HFFc6 (cell line): Measurements from ENCODE around the gene FER. TPM values are rescaled to one million over a fixed set of nuclear protein-coding genes. Genes with fewer than 3 reads are reported as not detected.

Experiments used
- DNase-seq: peaks from one replicate; pipeline ENCODE4 v3.0.0-alpha.2; 2018
- H3K27ac Mint-ChIP-seq: 2 replicates; pipeline ENCODE4 v1.8.0; 2020; ENCODE audit warnings: mild to moderate bottlenecking, mixed read lengths
- H3K27me3 Mint-ChIP-seq: 2 replicates; pipeline ENCODE4 v1.8.0; 2021; ENCODE audit warnings: mild to moderate bottlenecking, moderate library complexity, mixed read lengths; ENCODE audit not compliant: insufficient read depth
- H3K36me3 Mint-ChIP-seq: 2 replicates; pipeline ENCODE4 v1.8.0; 2021; ENCODE audit warnings: low read depth, mixed read lengths
- H3K4me1 Mint-ChIP-seq: 2 replicates; pipeline ENCODE4 v1.8.0; 2020; ENCODE audit warnings: low read depth, mixed read lengths
- H3K4me3 Mint-ChIP-seq: 2 replicates; pipeline ENCODE4 v1.8.0; 2020; ENCODE audit warnings: mild to moderate bottlenecking, moderate library complexity, mixed read lengths
- H3K9me3 Mint-ChIP-seq: 2 replicates; pipeline ENCODE4 v1.8.0; 2020; ENCODE audit warnings: mild to moderate bottlenecking, mixed read lengths
- total RNA-seq, 6 experiments: library from RNA; stranded (reverse); fragmentation: NEBNext Ultra II Directional; extraction: Animal tissue kit (Norgen Biotek cat#: 25700); gene quantifications; 2 replicates in 1 of 6; 3 replicates in 5 of 6; pipeline ENCODE4 v1.2.3, GENCODE V29; 2021
- TF ChIP-seq, protein P1 (sequence below): fragments of 200-600 bp; sonication (generic); IDR thresholded peaks from 2 replicates; pipeline ENCODE4 v1.5.0; 2021; ENCODE audit warnings: antibody characterized with exemption, mild to moderate bottlenecking

The FER gene
- total RNA-seq, 6 experiments from 2014 or later = 20.2 to 24.6 (median 22.9) TPM

DNA sequence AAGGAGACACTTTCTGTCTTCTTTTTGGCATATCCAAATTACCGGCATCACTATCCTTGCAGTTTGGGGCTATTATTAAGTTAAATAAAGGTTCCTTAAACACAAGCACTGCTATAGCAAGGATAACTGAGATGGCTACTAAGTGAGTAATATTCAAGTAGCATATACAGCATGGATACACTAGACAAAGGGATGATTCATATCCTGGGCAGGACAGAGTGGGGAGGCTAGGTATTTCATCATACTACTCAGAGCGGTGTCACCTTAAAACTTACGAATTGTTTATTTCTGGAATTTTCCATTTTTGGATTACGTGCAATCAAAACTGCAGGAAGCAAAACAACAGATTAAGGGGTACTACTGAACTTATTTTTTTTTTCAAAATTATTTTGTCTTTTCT is 54.1 kb downstream of the FER start:
- H3K4me1 Mint-ChIP-seq = peaks cover 59% of the 10 kb centered on the region
- peak overlapping the region; percentile 86 for H3K27ac Mint-ChIP-seq
- peaks cover 1% of the 10 kb centered on the region; the same call in 1 of the 2 replicates for H3K27me3 Mint-ChIP-seq
- peak overlapping the region; percentile 78 for H3K4me3 Mint-ChIP-seq
- peaks cover 36% of the 10 kb centered on the region for H3K9me3 Mint-ChIP-seq
- H3K36me3 Mint-ChIP-seq = peaks cover 55% of the 10 kb centered on the region
- TF ChIP-seq, protein P1, sequence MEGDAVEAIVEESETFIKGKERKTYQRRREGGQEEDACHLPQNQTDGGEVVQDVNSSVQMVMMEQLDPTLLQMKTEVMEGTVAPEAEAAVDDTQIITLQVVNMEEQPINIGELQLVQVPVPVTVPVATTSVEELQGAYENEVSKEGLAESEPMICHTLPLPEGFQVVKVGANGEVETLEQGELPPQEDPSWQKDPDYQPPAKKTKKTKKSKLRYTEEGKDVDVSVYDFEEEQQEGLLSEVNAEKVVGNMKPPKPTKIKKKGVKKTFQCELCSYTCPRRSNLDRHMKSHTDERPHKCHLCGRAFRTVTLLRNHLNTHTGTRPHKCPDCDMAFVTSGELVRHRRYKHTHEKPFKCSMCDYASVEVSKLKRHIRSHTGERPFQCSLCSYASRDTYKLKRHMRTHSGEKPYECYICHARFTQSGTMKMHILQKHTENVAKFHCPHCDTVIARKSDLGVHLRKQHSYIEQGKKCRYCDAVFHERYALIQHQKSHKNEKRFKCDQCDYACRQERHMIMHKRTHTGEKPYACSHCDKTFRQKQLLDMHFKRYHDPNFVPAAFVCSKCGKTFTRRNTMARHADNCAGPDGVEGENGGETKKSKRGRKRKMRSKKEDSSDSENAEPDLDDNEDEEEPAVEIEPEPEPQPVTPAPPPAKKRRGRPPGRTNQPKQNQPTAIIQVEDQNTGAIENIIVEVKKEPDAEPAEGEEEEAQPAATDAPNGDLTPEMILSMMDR = no peak
- peak; percentile 90 for DNase-seq

DNA sequence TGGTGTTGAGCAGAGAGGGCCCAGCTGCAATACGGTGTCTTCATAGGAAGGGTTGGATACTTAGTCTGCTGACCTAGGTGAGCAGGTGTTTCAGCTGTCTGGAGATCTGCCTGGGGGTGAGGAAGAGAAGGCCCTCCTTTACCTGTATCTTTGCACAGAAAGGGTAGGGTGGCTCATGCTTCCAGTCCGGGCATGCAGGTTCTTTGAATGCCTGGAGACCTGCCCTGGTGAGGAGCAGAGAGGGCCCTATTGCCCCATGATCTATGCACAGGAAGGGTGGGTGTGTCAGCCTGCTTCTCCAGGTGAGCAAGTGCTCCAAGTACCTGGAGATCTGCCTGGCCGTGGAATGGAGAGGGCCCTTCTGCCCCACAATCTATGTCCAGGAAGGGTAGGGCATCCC is 63.0 kb downstream of the FER start:
- TF ChIP-seq, protein P1 = no peak
- Mint-ChIP-seq H3K9me3 (peaks cover 3% of the 10 kb centered on the region; the same call in 1 of the 2 replicates), H3K36me3 (peaks cover 39% of the 10 kb centered on the region), H3K27ac (no peak overlapping the region), H3K27me3 (no peaks in the 10 kb centered on the region), H3K4me3 (no peak overlapping the region), H3K4me1 (peaks cover 20% of the 10 kb centered on the region)
- no peak for DNase-seq

DNA sequence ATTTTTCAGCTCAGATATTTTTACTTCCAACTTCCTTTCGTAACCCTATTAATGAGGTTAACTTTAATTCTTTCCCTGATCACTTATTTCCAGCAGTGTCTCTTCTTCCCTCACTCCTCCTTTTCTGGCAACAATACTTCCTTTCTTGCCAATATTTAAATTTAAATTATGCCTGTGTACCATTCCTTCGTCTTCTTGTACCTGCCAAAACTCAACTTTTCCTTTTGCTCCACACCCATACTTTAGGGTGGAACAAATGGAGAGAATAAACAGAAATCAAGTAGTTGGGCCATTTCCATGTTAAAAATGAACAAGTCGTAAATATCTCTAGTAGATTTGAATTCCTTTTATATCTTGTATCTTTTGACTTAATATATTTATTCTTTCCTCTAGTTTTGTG is 66.0 kb downstream of the FER start:
- Mint-ChIP-seq H3K4me3 (no peak overlapping the region), H3K27ac (peak overlapping the region; percentile 4; the same call in 1 of the 2 replicates), H3K36me3 (peaks cover 21% of the 10 kb centered on the region), H3K4me1 (peaks cover 47% of the 10 kb centered on the region), H3K9me3 (no peaks in the 10 kb centered on the region), H3K27me3 (no peaks in the 10 kb centered on the region)
- TF ChIP-seq, protein P1 = no peak
- DNase-seq = no peak

GRCh38 chr5:108814551-108814950 is 66.9 kb downstream of the FER start:
- TF ChIP-seq, protein P1 = no peak
- DNase-seq = no peak
- no peak overlapping the region; the same call in 1 of the 2 replicates for H3K4me3 Mint-ChIP-seq
- peaks cover 53% of the 10 kb centered on the region for H3K4me1 Mint-ChIP-seq
- peaks cover 12% of the 10 kb centered on the region for H3K36me3 Mint-ChIP-seq
- H3K9me3 Mint-ChIP-seq = no peaks in the 10 kb centered on the region
- 0 out of 2 replicates have a peak overlapping the region, but pooled peaks have one; percentile 3 for H3K27ac Mint-ChIP-seq
- 0 out of 2 replicates have a peak, but pooled peaks cover 1% of the 10 kb centered on the region for H3K27me3 Mint-ChIP-seq

DNA sequence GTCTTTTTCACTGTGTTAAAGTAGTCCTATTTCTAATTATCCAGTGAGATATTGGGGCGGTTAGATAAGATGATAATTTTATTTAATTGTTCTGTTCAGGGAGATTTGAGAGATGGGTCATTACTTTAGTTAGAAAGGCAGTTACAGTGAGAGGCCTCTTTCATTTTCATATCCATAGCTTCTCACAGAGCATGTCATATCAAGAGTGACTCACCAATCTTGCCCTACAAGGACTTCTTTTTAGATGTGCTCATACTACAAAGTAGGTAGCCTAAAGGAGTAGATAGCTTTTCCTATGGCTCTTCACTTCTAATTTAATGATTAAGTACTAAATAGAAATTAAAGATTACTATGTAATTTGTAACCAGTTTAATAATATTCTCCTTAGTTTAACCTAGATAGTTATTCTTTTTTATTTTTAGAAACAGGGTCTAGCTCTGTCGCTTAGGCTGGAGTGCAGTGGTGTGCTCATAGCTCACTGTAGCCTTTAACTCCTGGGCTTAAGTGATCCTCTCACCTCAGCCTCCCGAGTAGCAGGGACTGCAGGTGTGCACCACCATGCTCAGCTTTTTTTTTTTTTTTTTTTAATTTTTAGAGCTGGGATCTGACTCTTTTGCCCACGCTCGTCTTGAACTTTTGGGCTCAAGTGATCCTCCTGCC is 71.0 kb downstream of the FER start:
- peak overlapping the region; percentile 42 for H3K4me3 Mint-ChIP-seq
- peaks cover 49% of the 10 kb centered on the region for H3K4me1 Mint-ChIP-seq
- TF ChIP-seq, protein P1 = no peak
- DNase-seq = peak; percentile 46
- H3K27ac Mint-ChIP-seq = peak overlapping the region; percentile 70
- H3K36me3 Mint-ChIP-seq = no peaks in the 10 kb centered on the region
- no peaks in the 10 kb centered on the region for H3K9me3 Mint-ChIP-seq
- H3K27me3 Mint-ChIP-seq = peaks cover 2% of the 10 kb centered on the region; the same call in 1 of the 2 replicates
